ENCODE results near the gene MOCS3.

The MOCS3 gene

GRCh38 chr20:50958615-50959542, at the start of gene MOCS3:
TSS of gene MOCS3 (plus strand) at chr20:50958818. CDS start at chr20:50958843, 25 bp downstream.
- DNase-seq (ENCODE audit: low spot score), result peak; percentile 95

DNA sequence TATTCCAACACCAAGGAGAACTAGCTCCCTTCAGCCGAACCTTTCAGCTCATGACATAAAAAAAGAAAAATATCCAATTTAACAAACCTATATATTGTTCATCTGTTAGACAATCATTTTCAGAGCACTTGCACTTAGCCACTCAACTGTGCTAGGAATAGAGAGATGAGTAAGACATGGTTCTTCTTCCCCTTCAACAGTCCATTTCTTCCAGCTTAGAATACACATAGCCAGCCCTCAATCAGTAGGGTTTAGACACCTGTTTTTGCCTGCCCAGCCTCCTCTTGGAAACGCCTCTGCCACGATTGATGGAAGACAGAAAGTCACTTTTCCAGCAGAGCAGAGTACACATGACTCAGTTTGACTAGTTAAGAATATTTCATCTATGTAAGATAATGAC, 49.2 kb upstream of the MOCS3 start:
- DNase-seq (ENCODE audit: low spot score), result no peak

DNA sequence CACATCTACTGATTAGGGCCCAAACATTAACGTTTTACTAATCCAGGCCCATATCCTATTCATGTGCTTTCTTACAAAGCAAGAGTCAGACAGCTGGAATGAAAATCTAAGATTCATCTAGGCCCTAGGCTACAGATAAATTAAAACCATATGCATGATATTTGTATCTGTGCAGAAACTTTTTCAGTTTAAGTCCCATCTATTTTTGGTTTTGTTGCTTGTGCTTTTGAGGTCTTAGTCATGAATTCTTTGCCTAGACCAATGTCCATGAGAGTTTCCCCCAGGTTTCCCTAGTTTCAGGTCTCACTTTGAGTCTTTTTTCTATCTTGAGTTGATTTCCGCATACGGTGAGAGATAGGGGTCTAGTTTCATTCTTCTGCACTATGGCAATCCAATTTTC, 47.6 kb upstream of the MOCS3 start:
- no peak for DNase-seq (ENCODE audit: low spot score)

DNA sequence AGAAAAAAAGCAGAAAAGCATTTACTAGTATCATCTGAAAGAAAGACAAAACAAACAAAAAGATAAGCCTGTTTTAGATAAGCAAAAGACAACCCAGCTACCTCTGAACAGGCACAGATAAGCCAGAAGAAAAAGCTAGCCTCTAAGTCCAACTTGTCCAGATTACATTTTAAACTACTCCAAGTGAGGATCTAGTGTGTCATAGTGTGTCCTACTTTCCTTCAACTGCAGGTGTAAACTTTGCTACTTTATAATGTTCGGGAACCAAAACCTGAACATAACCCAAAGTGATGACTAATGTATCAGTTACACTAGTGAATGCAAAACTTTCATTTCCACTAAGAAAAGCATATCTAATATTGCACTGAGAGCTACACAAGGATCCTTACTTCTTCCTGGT, 46.9 kb upstream of the MOCS3 start:
- no peak for DNase-seq (ENCODE audit: low spot score)

- no peak for DNase-seq (ENCODE audit: low spot score)
These were observed 44.8 kb upstream of the MOCS3 start for GRCh38 chr20:50913690-50914375.

DNA sequence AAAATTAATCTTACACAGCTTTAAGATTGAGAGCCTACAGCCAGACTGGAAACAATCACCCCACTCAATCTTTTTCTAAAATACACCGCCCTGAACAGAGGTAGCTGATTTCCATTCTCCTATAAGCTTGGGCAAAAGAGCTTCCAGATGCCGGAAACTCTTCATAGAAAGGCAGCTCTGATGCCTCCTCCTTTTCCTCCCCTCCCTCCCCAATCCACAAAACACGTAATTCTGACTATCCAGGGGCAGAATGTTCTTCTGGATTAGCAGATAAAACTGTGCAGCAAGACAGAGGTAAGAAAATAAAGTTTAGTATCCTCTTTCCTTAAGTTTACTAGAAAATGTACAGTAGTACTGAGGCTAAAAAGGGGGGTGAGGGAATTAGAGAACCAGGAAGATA, 43.2 kb upstream of the MOCS3 start:
- no peak for DNase-seq (ENCODE audit: low spot score)

- no peak for DNase-seq (ENCODE audit: low spot score)
These were observed 42.4 kb upstream of the MOCS3 start for GRCh38 chr20:50916257-50916656.

DNA sequence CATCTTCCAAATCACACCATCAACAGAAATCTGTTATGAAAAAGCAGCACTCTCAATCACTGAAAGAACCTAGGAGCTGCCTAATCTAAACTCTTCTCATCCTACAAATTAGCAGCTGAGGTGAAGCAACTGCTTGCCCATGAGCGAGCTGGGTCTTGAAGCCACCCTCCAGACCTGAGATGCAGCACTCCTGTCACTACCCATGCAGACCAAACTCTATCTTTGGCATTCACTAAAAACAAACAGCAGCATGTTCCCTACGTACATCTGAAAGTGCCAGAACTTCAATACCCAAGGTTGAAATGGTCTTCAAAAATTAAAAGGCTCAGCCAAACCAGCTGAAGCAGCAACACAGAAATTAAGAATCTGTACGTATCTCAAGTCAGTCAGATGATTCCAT, 41.7 kb upstream of the MOCS3 start:
- no peak for DNase-seq (ENCODE audit: low spot score)

DNA sequence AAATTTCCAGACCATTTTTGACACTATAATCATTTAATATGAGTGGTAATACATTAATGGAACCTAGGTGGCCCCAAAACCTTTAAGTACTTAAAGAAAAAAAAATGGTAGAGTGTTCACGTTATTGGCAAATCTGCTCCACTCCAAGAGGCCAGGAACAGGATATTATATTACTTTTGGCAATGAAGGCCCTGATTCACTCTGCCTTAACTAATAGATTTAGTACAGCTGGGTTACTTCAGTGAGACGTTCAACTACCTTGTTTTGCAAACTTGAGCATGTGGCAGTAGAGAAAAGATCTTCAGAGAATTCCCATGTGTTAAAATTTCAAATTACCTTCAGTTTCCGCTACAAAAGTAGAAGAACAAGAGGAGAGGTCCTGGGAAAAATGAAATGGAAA, 40.2 kb upstream of the MOCS3 start:
- DNase-seq (ENCODE audit: low spot score), result no peak

DNA sequence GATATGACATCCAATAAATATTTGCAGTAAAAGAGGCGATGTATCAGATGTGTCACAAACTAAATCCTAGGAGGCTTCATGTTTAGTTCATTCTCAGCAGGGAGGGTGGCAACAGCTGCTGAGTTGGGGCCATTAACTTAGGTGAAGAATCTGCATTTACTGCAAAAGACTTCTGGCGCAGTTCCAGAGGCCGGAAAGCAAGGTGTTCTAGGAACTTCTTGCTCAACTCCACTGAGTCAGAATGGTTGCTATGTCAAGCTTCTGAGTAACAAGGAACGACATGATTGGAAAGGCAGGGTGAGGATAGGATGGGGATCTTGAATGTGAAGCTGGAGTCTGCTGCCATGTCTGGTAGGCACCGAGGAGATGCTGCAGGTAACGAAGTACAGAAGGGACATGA, 39.1 kb upstream of the MOCS3 start:
- DNase-seq (ENCODE audit: low spot score), result no peak

GRCh38 chr20:50920997-50921396, 37.6 kb upstream of the MOCS3 start:
- DNase-seq (ENCODE audit: low spot score), result no peak

GRCh38 chr20:50921803-50922501, 36.7 kb upstream of the MOCS3 start:
- DNase-seq (ENCODE audit: low spot score), result no peak

- no peak for DNase-seq (ENCODE audit: low spot score)
These were observed 34.2 kb upstream of the MOCS3 start for GRCh38 chr20:50924261-50924920.

DNA sequence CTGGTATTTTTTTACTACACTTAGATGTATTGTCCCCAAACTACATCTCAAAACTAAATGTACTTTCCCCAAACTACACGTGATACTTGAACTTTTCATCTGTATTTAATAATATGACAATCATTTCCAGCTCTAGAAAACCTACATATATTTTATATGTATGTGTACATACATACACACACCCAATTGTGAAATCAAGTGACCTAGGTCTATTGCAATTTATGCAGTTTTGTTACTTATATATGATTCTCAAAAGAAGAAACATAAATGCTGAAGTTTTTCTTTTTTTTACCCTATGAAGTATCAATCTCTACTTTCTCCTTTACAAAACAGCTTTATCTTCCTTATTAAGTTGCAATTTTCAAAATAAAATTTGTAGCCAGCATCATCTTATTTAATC, 32.1 kb upstream of the MOCS3 start:
- DNase-seq (ENCODE audit: low spot score), result no peak

GRCh38 chr20:50928469-50928868, 30.1 kb upstream of the MOCS3 start:
- DNase-seq (ENCODE audit: low spot score), result no peak

DNA sequence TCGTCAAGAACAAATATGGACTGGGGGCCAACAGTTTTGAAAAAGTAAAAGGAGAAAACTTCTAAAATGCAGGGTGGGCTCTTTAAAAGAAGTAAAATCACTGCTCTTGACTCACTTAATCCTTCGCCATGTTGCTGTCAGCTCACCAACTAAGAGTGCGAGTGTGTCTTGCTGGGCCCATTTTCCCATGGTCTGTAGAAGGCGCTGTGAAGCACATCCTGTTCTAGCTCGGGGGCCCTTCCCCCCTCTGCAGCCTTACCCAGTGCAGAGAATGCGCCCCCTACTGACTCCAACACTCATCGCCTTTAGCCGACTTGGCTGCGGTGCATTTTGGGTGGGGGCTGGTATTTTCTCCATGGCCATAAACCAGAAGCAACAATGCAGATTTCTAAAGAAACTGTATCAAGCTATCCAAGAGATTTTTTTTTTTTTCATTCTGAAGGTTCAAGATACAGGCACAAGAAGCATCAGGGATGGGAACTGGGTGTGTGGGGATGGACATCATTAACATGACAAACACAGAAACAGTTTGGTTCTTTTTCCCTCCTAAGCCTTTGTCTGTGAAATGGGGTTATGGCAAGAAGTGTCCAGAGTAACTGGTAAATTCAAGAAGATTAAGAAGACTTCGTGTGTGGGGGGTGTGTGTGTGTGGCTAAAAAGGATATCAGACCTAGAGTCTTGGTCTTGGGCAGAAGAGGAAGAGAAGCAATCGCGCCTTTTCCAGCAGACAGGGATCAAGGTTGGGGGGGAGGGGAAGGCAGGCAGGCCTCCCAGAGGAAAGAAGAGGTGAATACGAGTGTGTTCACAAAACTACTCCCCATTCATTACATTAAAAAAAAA, 29.1 kb upstream of the MOCS3 start:
- peak; percentile 94 for DNase-seq (ENCODE audit: low spot score)

DNA sequence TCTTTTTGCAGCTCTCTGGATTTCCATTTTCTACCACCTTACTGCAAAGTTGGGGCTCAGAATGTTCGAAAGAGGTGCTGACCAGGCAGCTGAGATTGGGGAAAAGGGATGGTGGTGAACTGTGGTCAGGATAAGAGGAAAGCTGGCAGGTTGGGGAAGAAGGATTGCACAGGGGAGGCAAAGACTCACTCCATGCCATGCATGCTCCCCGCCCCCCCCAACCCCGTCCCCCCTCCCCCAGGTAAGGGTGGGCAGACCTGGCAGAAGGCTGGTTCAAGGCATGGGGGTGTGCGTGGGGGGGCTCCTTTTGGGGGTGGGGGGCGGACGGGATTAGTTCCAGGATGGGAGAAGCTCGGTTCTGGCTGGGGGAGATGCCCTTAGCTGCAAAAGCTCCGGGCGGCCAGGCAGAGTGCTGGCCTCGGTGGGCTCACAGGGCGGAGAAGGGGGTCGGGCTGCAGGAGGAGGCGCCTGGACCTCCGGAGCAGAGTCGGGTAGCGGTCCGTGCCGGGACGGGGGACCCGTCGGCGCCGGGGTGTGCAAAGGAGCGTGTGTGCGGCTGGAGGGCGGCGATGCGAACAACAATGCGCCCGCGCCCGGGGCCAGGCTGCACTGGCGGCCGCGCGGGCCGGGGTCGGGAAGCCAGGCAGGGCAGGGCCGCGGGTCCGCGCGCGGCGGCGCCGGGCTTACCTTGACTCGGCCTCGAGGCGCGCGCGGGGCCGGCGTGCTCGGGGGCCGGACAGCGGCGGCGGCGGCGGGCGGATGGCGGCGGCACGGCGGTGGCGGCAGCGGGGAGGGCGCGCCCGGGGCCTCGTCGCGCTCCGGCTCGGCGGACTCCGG, 28.3 kb upstream of the MOCS3 start:
- no peak for DNase-seq (ENCODE audit: low spot score)

GRCh38 chr20:50930976-50931305, 27.7 kb upstream of the MOCS3 start:
- DNase-seq (ENCODE audit: low spot score), result no peak

GRCh38 chr20:50931306-50932015, 27.2 kb upstream of the MOCS3 start, which contains the start of gene ADNP:
TSS of gene ADNP (minus strand) at chr20:50931437. CDS start at chr20:50903996, 27,441 bp downstream.
- peak; percentile 94 for DNase-seq (ENCODE audit: low spot score)

DNA sequence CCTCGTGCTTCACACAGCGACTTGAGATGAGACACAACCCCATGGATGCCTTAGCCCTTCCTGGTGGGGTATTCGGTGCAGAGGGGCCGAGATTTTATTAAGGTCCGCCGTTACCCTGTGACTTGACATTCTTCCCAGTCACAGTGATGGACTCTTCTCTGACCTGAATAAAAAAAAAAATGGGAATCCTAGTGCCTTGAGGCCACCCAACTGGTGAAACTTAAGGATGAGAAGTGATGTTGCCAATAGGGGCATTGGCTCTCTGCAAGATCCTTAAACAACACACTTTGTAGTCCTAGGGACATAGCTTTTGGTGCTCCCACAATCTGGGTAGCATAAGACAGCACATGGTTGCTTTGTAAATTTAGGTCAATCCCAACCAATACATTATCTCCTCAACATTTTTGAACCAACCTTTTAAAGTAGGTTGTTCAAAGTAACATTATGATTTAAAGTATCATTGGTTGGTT, 26.6 kb upstream of the MOCS3 start:
- peak; percentile 50 for DNase-seq (ENCODE audit: low spot score)

All from cerebellar cortex (tissue), 1 donor.